Eye (tissue), 1 donor: ENCODE results near the gene NR1I3.

Source experiments
- DNase-seq: peaks from one replicate; pipeline ENCODE4 v3.0.0-alpha.2; 2015

NR1I3 gene

DNA sequence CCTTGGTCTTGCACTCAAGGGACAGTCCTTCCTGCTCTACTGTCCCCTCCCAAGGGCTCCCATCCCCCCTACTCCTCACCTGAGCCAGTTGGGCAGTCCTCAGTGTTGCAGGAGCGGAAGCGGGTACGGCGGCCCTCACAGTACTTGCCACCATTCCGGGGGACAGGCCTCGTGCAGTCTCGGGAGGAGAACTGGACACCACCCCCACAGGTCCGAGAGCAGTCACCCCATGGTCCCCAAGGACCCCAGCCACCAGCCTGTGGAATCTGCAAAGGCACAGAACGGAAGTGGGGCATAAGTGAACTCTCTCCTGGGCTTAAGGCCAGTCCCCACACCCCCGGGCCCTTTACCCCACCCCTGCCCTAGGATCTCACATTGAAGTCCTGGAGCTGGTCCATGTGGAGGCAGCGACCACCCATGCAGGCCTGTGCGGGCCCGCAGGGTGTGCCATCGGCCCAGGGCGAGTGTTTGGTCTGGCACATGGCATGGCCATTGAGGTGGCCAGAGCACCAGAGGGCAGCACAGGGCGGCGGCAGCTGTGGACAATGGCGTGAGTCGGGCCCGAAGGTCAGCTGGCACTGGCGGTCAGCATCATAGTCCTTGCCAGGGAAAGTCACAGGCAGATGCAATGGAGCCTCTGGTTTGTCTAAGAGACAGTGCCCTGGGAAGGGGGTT, 44.3 kb downstream of the NR1I3 start:
- no peak for DNase-seq

DNA sequence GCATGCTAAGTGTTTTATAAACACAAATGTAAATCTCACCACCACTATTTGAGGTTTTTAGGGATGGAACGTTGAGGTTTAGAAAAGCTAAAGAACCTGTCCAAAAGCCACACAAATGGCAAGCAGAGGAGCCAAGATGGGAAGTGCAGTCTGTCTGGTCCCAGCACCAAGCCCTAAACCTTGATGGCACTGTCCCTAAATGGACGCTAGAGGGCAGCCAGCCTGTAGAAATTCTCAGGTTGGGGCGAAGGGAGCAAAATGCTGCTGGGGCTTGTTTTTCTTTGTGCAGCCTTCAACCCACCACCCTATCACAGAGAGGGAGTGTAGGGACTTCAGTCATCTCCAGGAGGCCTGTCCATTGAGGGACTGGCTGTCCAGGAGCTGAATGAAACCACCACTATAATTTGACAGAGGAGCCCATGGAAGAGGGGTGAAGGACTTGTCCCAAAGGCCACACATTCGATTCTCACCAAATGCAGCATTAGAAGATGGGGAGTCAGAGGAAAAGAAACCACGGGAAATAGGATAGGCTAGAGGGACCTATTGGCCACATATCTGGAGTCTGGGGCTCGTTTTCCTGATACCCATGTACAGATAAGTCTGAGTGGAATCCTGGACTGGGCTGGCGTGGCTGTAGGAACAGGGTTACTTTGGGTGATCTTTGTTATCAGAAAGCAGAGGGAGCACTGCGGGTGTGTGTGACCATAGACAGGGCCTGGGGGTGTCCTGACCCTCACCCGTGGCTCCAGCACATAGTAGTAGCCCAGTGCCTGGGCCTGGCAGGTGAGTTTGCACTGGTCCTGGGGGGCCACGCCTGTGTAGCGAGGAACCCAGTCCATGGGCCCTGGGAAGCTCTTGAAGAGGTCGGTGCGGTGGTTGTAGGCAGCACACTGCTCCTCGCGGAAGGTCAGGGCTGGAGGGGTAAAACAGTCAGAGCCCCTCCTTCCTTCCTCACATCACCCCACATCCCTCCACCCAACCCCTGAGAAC, 45.2 kb downstream of the NR1I3 start:
- DNase-seq, result peak; percentile 90

DNA sequence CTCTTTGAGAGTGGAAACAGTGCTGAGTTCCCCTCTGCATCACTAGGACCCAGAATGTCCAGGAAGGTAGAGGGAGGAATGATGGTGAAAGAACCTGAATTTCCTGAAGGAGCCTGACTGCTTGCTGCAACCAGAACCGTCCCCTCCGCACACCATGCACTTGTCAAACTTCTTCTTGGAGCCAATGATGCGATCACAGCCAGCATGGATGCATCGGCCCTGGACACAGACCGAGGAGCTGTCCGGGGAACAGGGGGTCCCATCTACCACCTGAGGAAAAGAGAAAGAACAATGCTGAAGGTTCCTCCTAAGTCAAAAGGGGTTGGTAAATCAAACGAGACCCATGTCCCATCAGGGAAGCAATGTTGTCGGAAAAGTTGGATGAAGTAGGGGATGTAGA, 46.0 kb downstream of the NR1I3 start:
- no peak for DNase-seq

DNA sequence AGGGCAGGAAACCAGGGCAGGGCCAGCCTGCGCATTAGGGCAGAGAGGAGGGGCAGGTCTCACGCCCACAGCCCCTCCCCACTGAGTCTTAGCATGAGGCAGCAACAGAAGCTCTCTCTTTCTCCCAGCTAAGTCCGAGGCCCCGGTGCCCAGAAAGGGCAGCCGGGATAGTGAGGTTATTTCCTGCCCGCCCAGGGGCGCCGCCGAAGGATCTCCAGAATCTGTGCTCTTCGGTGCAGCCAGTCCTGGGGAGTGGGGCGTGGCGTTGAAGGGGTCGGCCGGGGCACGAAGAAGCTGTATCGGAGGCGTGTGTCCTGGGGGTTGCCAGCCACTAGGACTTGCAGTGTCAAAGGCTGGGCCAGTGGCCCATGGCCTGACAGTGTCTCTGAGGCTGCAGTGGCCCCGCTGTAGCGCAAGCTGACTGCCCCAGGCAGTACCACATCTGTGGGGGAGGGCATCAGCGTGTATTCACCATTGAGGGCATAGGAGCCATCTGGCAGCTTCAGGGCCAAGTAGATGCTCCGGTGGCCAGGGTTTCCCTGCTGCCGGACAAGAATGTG, 47.0 kb downstream of the NR1I3 start:
- DNase-seq, result peak; percentile 10

DNA sequence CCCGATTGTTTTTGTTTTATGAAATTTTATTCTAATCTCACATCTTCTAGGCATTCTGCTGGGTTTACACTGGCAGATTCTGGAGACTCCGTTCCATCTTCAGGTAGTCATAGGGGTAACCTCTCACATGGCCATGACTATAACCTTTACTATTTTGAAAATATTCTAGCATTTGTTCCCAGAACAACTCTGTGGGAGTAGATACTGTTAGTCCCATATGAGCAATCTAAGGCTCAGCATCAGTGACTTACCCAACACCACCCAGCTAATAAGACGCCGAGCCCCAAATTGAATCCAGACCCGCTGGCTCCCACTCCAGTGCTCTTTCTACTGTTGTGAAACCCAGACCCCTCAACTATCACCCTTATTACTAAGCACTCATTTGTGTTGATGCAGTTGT, 49.0 kb downstream of the NR1I3 start:
- no peak for DNase-seq

DNA sequence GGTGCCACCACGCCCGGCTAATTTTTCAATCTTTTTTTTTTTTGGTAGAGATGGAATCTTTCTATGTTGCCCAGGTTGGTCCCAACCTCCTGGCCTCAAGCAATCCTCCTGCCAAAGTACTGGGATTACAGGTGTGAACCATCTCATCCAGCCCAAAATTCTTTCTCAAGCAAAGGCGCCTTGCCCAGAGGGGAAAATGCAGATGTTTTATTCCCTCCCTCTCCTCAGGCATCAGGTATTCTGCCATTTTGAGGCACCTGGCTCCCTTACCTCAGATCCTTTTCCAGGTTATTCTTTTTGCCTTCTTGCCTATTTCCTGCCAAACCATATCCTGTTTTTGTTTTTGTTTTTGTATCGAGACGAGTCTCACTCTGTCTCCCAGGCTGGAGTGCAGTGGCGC, 49.6 kb downstream of the NR1I3 start:
- DNase-seq, result no peak

DNA sequence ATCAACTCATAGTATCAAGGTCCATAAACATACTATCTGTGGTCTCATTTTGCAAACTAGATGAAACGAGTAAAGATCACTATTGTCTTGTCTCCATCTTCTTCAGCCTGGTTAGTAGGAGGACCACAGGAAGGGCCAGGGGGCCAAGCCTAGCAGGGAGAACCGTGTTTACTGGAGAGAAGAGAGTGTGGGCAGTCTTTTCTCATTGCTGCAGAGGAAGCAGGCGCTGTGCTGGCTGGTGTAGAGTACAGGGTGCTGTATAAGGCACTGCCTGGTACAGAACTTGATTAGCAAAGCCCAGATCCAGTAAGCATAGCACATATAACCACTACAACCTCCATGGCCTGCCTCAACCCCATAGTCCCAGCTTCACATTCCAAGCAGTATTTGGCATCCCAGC, 50.7 kb downstream of the NR1I3 start:
- DNase-seq, result no peak

DNA sequence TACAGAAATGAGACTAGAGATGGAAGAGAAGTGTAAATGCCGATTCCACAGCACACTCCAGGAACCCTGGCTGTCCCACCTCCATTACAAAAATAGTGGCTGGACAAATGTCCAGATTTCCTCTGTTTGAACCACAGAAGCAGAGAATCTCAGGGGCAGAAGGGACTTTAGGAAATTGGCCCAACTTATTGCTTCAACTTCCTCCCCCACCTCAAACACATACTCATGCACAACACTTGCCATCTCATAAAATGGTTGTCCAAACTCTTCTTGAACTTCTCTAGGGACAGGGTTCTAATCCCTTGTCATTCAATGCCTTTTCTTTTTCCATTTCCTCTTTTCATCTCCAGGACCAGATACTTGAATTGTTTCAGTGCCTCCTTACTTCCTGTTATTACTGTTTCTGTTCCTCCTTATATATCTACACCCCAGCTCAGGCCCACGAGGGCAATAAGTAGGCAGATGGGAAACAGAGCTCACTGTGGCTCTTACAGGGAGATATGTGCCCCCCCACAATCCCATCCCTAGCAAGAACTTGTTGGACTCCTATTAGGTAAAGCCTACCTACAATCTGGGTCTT, 52.2 kb downstream of the NR1I3 start:
- DNase-seq, result no peak

DNA sequence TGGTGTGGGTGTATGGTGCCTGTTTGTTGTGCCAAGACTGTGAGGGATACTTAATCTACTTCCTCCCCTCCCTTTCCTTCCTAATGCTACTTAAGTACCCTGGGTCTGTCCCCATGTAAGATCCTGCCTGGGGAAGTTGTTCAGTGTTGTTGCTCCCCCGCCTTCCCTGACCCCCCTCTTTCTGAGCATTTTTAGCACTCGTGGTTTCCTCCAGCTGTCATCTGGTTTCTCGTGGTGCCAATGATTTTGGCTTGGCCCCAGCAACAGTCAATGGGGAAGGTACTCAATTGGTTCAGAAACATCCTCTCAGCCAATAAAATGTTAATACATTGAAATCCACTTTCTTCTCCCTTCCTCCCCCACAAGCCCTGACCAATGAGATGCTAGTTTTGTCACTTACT, 52.7 kb downstream of the NR1I3 start:
- peak; percentile 31 for DNase-seq

DNA sequence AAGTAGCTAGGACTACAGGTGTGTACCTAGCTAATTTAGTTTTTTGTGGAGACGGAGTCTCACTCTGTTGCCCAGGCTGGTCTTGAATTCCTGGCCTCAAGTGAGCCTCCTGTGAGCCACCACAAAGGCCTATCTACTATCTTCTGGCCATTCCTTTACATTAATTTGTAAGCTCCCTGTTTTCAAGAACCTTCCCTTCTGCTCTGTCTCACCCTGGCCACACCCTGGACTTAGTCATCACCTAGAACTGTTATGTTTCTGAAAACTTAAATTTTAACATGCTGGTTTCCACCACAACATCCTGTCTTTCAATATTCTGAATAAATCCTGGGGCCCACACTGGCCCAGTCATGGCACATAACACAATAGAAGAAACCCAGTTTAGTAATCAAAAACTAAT, 55.8 kb downstream of the NR1I3 start:
- DNase-seq, result no peak

DNA sequence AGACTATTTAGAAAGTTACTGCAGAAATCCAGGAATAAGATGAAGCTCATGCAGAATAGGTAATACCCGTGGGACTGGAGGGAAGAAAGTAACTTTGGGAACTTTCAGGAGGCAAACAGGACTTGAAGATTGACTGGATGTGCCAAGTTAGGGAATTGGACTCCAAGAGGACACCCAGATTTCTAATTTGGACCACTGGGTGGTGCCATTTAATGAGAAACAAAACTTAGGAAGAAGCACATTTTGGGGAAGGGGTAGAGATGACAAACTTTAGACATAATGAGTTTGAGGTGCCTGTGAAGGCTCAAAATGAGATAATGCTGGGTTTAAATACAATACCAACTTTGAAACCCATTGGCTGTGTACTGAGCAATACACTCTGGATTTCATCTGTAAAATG, 57.4 kb downstream of the NR1I3 start:
- peak; percentile 19 for DNase-seq

DNA sequence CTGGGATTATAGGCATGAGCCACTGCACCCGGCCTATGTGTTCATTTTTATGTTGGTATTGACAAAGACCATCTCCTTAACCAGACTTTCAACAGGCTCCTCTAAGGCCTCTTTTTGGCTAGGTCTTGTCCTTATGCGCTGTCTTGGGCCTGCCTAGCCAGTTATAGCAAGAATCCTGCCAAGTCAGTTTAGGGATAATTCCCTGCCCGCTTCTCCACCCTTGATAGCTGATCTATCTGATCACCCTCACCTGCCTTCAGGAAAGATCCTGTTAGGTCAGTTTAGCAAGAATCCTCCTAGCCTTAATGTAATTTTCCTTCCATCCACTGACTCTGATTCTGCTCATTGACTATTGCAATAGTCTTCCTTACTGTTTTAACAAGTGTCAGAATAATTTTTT, 58.3 kb downstream of the NR1I3 start:
- DNase-seq, result no peak
